H1 (cell line): ENCODE measurements around the gene CCDC192. TPM values are rescaled to one million over a fixed set of nuclear protein-coding genes. Genes with fewer than 3 reads are reported as not detected.

Experiments used
- CTCF ChIA-PET: fragments of 300-600 bp; sonication (Branson Sonifier 250); formaldehyde crosslinking; loops from one replicate; lab custom pipeline; 2021; ENCODE audit not compliant: partially characterized antibody; lab: Charles Lee
- POLR2A ChIA-PET: fragments of 300-600 bp; sonication (Branson Sonifier 250); formaldehyde crosslinking; loops from one replicate; lab custom pipeline; 2021; ENCODE audit warnings: inconsistent platforms; ENCODE audit not compliant: partially characterized antibody; lab: Charles Lee
- DNase-seq, 2 experiments: peaks; one replicate each; pipeline versions ENCODE4 v3.0.0 to v3.0.0-alpha.2; 2010 to 2022; ENCODE audit warnings: low spot score in 2 of 2, low read depth in 1 of 2, mixed read lengths in 1 of 2
- FAIRE-seq: peaks from 2 replicates; lab custom pipeline; 2011; peaks lifted over from hg19 to GRCh38; lab: Jason Lieb, UNC
- H2AFZ ChIP-seq: 2 replicates; pipeline ENCODE4 v1.8.1; 2012; ENCODE audit warnings: low read length, inconsistent platforms
- H2AK5ac ChIP-seq: 2 replicates; pipeline ENCODE4 v1.6.1; 2013; ENCODE audit warnings: low read depth, low read length
- H2BK120ac ChIP-seq: replicated peaks from 2 replicates; pipeline ENCODE3; 2013; ENCODE audit warnings: low read depth, low read length, inconsistent platforms
- H2BK12ac ChIP-seq: 2 replicates; pipeline ENCODE4 v1.6.1; 2013; ENCODE audit warnings: low read depth, low read length
- H2BK15ac ChIP-seq: 2 replicates; pipeline ENCODE4 v1.6.1; 2013; ENCODE audit warnings: low read length
- H2BK20ac ChIP-seq: 2 replicates; pipeline ENCODE4 v1.6.1; 2013; ENCODE audit warnings: low read length
- H2BK5ac ChIP-seq: 2 replicates; pipeline ENCODE4 v1.6.1; 2013; ENCODE audit warnings: low read depth, low read length
- H3K14ac ChIP-seq: 2 replicates; pipeline ENCODE4 v1.6.1; 2013; ENCODE audit warnings: inconsistent platforms; ENCODE audit not compliant: insufficient read length
- H3K18ac ChIP-seq: 2 replicates; pipeline ENCODE4 v1.6.1; 2013; ENCODE audit warnings: low read length; ENCODE audit errors: extremely low read depth
- H3K23ac ChIP-seq: 2 replicates; pipeline ENCODE4 v1.6.1; 2013; ENCODE audit warnings: inconsistent platforms; ENCODE audit not compliant: insufficient read length
- H3K23me2 ChIP-seq: 2 replicates; pipeline ENCODE4 v1.6.1; 2013; ENCODE audit warnings: low read depth, low read length
- H3K27ac ChIP-seq: 2 replicates; pipeline ENCODE4 v1.6.1; 2011; ENCODE audit warnings: low read depth, low read length, inconsistent platforms
- H3K27me3 ChIP-seq, 4 experiments: replicated peaks in 1 of 4; 1 replicate in 1 of 4; 2 replicates in 3 of 4; pipeline versions ENCODE4 v1.6.1 to v1.8.1; 2011 to 2013; ENCODE audit warnings: low read length in 3 of 4, mild to moderate bottlenecking in 3 of 4, inconsistent platforms in 2 of 4, mixed read lengths in 2 of 4, moderate library complexity in 1 of 4; ENCODE audit not compliant: control insufficient read depth in 3 of 4, insufficient read depth in 3 of 4; ENCODE audit errors: extremely low read depth in 1 of 4
- H3K36me3 ChIP-seq, 4 experiments: 2 replicates each; pipeline versions ENCODE4 v1.6.1 to v1.8.1; 2011 to 2013; ENCODE audit warnings: mild to moderate bottlenecking in 4 of 4, low read length in 3 of 4, moderate library complexity in 2 of 4, control low read depth in 1 of 4, inconsistent platforms in 1 of 4; ENCODE audit not compliant: insufficient read depth in 4 of 4, control insufficient read depth in 2 of 4
- H3K4ac ChIP-seq: replicated peaks from 2 replicates; pipeline ENCODE3; 2013; ENCODE audit warnings: low read length, low read depth, mixed read lengths, inconsistent platforms; ENCODE audit not compliant: insufficient read length
- H3K4me1 ChIP-seq, 4 experiments: replicated peaks in 1 of 4; 1 replicate in 1 of 4; 2 replicates in 3 of 4; pipeline versions ENCODE4 v1.6.1 to v1.8.1; 2011 to 2013; ENCODE audit warnings: low read length in 3 of 4, inconsistent platforms in 2 of 4, mixed read lengths in 1 of 4; ENCODE audit not compliant: insufficient read depth in 4 of 4, control insufficient read depth in 3 of 4
- H3K4me2 ChIP-seq, 2 experiments: 2 replicates each; pipeline versions ENCODE4 v1.6.1 to v1.8.1; 2011 to 2013; ENCODE audit warnings: low read depth in 2 of 2, low read length in 2 of 2, control low read depth in 1 of 2, inconsistent platforms in 1 of 2, mild to moderate bottlenecking in 1 of 2; ENCODE audit not compliant: insufficient read depth in 1 of 2
- H3K4me3 ChIP-seq, 4 experiments: fragments of 200-600, 300-600 bp in 1 of 4; sonication (generic), shearing (Covaris generic), sonication (Bioruptor Twin) in 1 of 4; 2 replicates each; pipeline versions ENCODE4 v1.5.1 to v1.8.1; 2011 to 2016; ENCODE audit warnings: low read length in 4 of 4, low read depth in 3 of 4, control low read depth in 2 of 4, inconsistent platforms in 2 of 4, mild to moderate bottlenecking in 2 of 4, mixed read lengths in 1 of 4, moderate library complexity in 1 of 4; ENCODE audit not compliant: insufficient read depth in 2 of 4; ENCODE audit errors: extremely low read depth in 1 of 4
- H3K56ac ChIP-seq: replicated peaks from 2 replicates; pipeline ENCODE3; 2013; ENCODE audit warnings: low read depth, mild to moderate bottlenecking, mixed read lengths, low read length, inconsistent platforms; ENCODE audit not compliant: insufficient read length
- H3K79me1 ChIP-seq: 2 replicates; pipeline ENCODE4 v1.6.1; 2013; ENCODE audit warnings: low read depth, low read length, control low read depth
- H3K79me2 ChIP-seq, 2 experiments: 2 replicates each; pipeline versions ENCODE4 v1.6.1 to v1.8.1; 2012 to 2013; ENCODE audit warnings: low read length in 2 of 2, mild to moderate bottlenecking in 2 of 2, inconsistent platforms in 1 of 2; ENCODE audit not compliant: insufficient read depth in 2 of 2, control insufficient read depth in 1 of 2
- H3K9ac ChIP-seq, 4 experiments: replicated peaks in 1 of 4; 1 replicate in 1 of 4; 2 replicates in 3 of 4; pipeline versions ENCODE4 v1.6.1 to v1.8.1; 2011 to 2013; ENCODE audit warnings: low read depth in 3 of 4, low read length in 3 of 4, control low read depth in 2 of 4, mild to moderate bottlenecking in 2 of 4, moderate library complexity in 2 of 4, inconsistent platforms in 1 of 4; ENCODE audit errors: extremely low read depth in 1 of 4
- H3K9me3 ChIP-seq, 2 experiments: 2 replicates each; pipeline versions ENCODE4 v1.6.1 to v1.8.1; 2012 to 2013; ENCODE audit warnings: mild to moderate bottlenecking in 2 of 2, moderate library complexity in 2 of 2, control low read depth in 1 of 2, inconsistent platforms in 1 of 2, low read depth in 1 of 2, low read length in 1 of 2, mixed read lengths in 1 of 2; ENCODE audit not compliant: insufficient read depth in 2 of 2
- H4K20me1 ChIP-seq, 2 experiments: replicated peaks in 1 of 2; 2 replicates each; pipeline versions ENCODE3 to v1.8.1; 2011 to 2013; ENCODE audit warnings: inconsistent platforms in 2 of 2, low read length in 2 of 2, mild to moderate bottlenecking in 1 of 2; ENCODE audit not compliant: insufficient read depth in 2 of 2, control insufficient read depth in 1 of 2
- H4K5ac ChIP-seq: 2 replicates; pipeline ENCODE4 v1.6.1; 2013; ENCODE audit warnings: low read length, low read depth, mixed read lengths, inconsistent platforms; ENCODE audit not compliant: insufficient read length
- H4K8ac ChIP-seq: 2 replicates; pipeline ENCODE4 v1.8.0; 2013; ENCODE audit warnings: mild to moderate bottlenecking, moderate library complexity, low read length, inconsistent platforms; ENCODE audit not compliant: insufficient read depth; ENCODE audit errors: extremely low read depth
- H4K91ac ChIP-seq: replicated peaks from 2 replicates; pipeline ENCODE3; 2013; ENCODE audit warnings: low read length, mixed read lengths, inconsistent platforms; ENCODE audit not compliant: insufficient read length
- BCL11A ChIP-seq, 2 experiments: IDR thresholded peaks; one replicate each; pipeline ENCODE4 v1.6.1; 2011; ENCODE audit warnings: low read depth in 2 of 2, low read length in 2 of 2, mild to moderate bottlenecking in 2 of 2
- CEBPB ChIP-seq: IDR thresholded peaks from 2 replicates; pipeline ENCODE4 v1.6.1; 2012; ENCODE audit warnings: low read depth, low read length
- CHD2 ChIP-seq: IDR thresholded peaks from 2 replicates; pipeline ENCODE4 v1.6.1; 2012; ENCODE audit warnings: low read length, improper control_type of control experiment
- CREB1 ChIP-seq: IDR thresholded peaks from 2 replicates; pipeline ENCODE4 v1.6.1; 2012; ENCODE audit warnings: inconsistent platforms
- EGR1 ChIP-seq: IDR thresholded peaks from 2 replicates; pipeline ENCODE4 v1.6.1; 2011; ENCODE audit warnings: low read depth, low read length, borderline replicate concordance
- JUN ChIP-seq: IDR thresholded peaks from 2 replicates; pipeline ENCODE4 v1.6.1; 2011; ENCODE audit warnings: low read depth, mild to moderate bottlenecking, improper control_type of control experiment, low read length
- KDM1A ChIP-seq: fragments of 200-600, 300-600 bp; sonication (generic); IDR thresholded peaks from 2 replicates; pipeline ENCODE4 v1.7.1; 2016; ENCODE audit warnings: mild to moderate bottlenecking, low read length, borderline replicate concordance
- KDM4A ChIP-seq: IDR thresholded peaks from one replicate; pipeline ENCODE4 v1.7.1; 2012; ENCODE audit warnings: low read depth, mild to moderate bottlenecking, moderate library complexity, low read length, inconsistent platforms; ENCODE audit not compliant: severe bottlenecking
- MAX ChIP-seq: IDR thresholded peaks from 2 replicates; pipeline ENCODE4 v1.6.1; 2012; ENCODE audit warnings: inconsistent platforms
- NANOG ChIP-seq: IDR thresholded peaks from 2 replicates; pipeline ENCODE4 v1.6.1; 2011; ENCODE audit warnings: low read length, low read depth, mild to moderate bottlenecking, inconsistent platforms; ENCODE audit not compliant: insufficient read depth, poor library complexity, severe bottlenecking
- SIX5 ChIP-seq: IDR thresholded peaks from 2 replicates; pipeline ENCODE4 v1.6.1; 2011; ENCODE audit warnings: mild to moderate bottlenecking, low read depth, low read length
- TAF7 ChIP-seq: optimal IDR thresholded peaks from 2 replicates; pipeline ENCODE3; 2011; ENCODE audit warnings: low read depth, mild to moderate bottlenecking, inconsistent platforms, low read length, moderate library complexity, borderline replicate concordance
- TBP ChIP-seq: IDR thresholded peaks from 2 replicates; pipeline ENCODE4 v1.6.1; 2011; ENCODE audit warnings: low read depth, low read length, improper control_type of control experiment
- TCF12 ChIP-seq: IDR thresholded peaks from 2 replicates; pipeline ENCODE4 v1.6.1; 2011; ENCODE audit warnings: low read depth, mild to moderate bottlenecking, low read length
- ZNF274 ChIP-seq: IDR thresholded peaks from 2 replicates; pipeline ENCODE4 v1.7.0; 2012; ENCODE audit warnings: low read length, borderline replicate concordance; ENCODE audit errors: extremely low read depth
- WGBS, 2 experiments: shearing (Covaris generic) in 1 of 2; methylation state at CpG; one replicate each; pipeline versions ENCODE4 v1.1.6 to v1.1.7; 2013 to 2015; ENCODE audit warnings: low lambda C conversion rate in 2 of 2, mixed read lengths in 2 of 2, inconsistent platforms in 1 of 2, low coverage in 1 of 2, missing lambda C conversion rate in 1 of 2; ENCODE audit not compliant: insufficient replicate concordance in 2 of 2, insufficient coverage in 1 of 2, insufficient read length in 1 of 2; ENCODE audit errors: extremely low coverage in 1 of 2, missing lambda C conversion rate in 1 of 2; 5-methylcytosine and 5-hydroxymethylcytosine counted together
- polyA plus RNA-seq, 7 experiments: library from polyadenylated mRNA; depleted of rRNA in 3 of 7; stranded (reverse) in 5 of 7; unstranded in 2 of 7; fragments of >200 nt in 5 of 7; fragments of 200-250 nt in 2 of 7; gene quantifications; 1 replicate in 5 of 7; 2 replicates in 1 of 7; 4 replicates in 1 of 7; pipeline versions ENCODE4 v1.2.1 to v1.2.3, GENCODE V29; 2011 to 2013; ENCODE audit warnings: missing spikeins in 2 of 7, mixed read lengths in 2 of 7
- total RNA-seq: library from RNA; stranded (reverse); fragmentation: NEBNext Ultra II Directional; extraction: Animal tissue kit (Norgen Biotek cat#: 25700); gene quantifications from 2 replicates; pipeline ENCODE4 v1.2.1, GENCODE V29; 2021

The CCDC192 gene
- total and polyA plus RNA-seq, 2 of the 8 experiments (the other 6 are each of a cell fraction or from before 2014, with no cell fraction given) = 0.61 TPM; not detected in 1

GRCh38 chr5:127766676-127767335 is 63.6 kb downstream of the CCDC192 start:
- Histone ChIP-seq H2BK120ac (no peak overlapping the region), H4K20me1 (no peaks in the 10 kb centered on the region), H2AFZ (no peak overlapping the region), H3K4me2 (no peak overlapping the region), H3K23ac (no peak overlapping the region), H3K9ac (no peak overlapping the region), H3K9me3 (no peaks in the 10 kb centered on the region), H3K4me1 (no peaks in the 10 kb centered on the region), H2BK5ac (no peak overlapping the region), H3K79me2 (no peaks in the 10 kb centered on the region), H3K23me2 (no peaks in the 10 kb centered on the region), H3K27ac (no peak overlapping the region), H4K5ac (no peak overlapping the region), H3K56ac (no peak overlapping the region), H3K36me3 (no peaks in the 10 kb centered on the region), H4K8ac (no peak overlapping the region), H3K14ac (no peak overlapping the region), H2BK12ac (no peak overlapping the region), H3K4ac (no peak overlapping the region), H4K91ac (no peak overlapping the region), H2BK20ac (no peak overlapping the region), H3K27me3 (no peaks in the 10 kb centered on the region), H2AK5ac (no peak overlapping the region), H2BK15ac (no peak overlapping the region), H3K18ac (no peak overlapping the region), H3K79me1 (no peaks in the 10 kb centered on the region), H3K4me3 (no peak overlapping the region)
- TF ChIP-seq KDM1A (no peak), KDM4A (no peak), TBP (no peak), MAX (no peak), CEBPB (no peak), TCF12 (no peak), TAF7 (no peak), ZNF274 (no peak), JUN (no peak), NANOG (no peak), CHD2 (no peak), EGR1 (no peak), SIX5 (no peak), BCL11A (IDR thresholded peaks at IDR 0.05; ENCODE audit: low read depth in 2 of 2, low read length in 2 of 2) (no peak), CREB1 (no peak)
- POLR2A ChIA-PET = interaction anchor here (0.9 kb wide), 1 partner anchor 9 kb away, joined by 4 read pairs; no protein-coding TSS in a partner anchor
- WGBS, 2 experiments = 70% methylated on average over 2 of the region's 2 CpGs; no CpG with 5 or more reads in 1 of the 2 experiments
- no peak for DNase-seq
- CTCF ChIA-PET = no interaction called here
- no peak for FAIRE-seq
